OCI-LY7 (cell line): Measurements from ENCODE around the gene ADAR. TPM values are rescaled to one million over a fixed set of nuclear protein-coding genes. Genes with fewer than 3 reads are reported as not detected.
A peak's percentile ranks its signal among the peaks of the same experiment; 100 is the strongest.

Experiments
- BruUV-seq: library from RNA; stranded (reverse); fragments of 400-500 nt; replicated peaks from 2 replicates; lab custom pipeline; 2021; lab: Mats Ljungman, UMichigan
- CTCF ChIA-PET: fragments of 300-600 bp; sonication (Branson Sonifier 250); formaldehyde crosslinking; loops from one replicate; lab custom pipeline; 2022; ENCODE audit warnings: antibody characterized with exemption; ENCODE audit not compliant: unreplicated experiment; lab: Charles Lee
- POLR2A ChIA-PET: fragments of 300-600 bp; sonication (Branson Sonifier 250); formaldehyde crosslinking; loops from one replicate; lab custom pipeline; 2022; ENCODE audit warnings: antibody characterized with exemption; lab: Charles Lee
- DNase-seq: peaks from one replicate; pipeline ENCODE4 v3.0.0-alpha.2; 2015; ENCODE audit warnings: low spot score
- H2AFZ ChIP-seq: fragments of 200-600 bp; sonication (generic), shearing (Covaris generic); 2 replicates; pipeline ENCODE4 v1.6.1; 2014; ENCODE audit warnings: mild to moderate bottlenecking, antibody characterized with exemption, low read length, moderate library complexity
- H3K27ac ChIP-seq: fragments of 200-600 bp; sonication (generic); 2 replicates; pipeline ENCODE4 v1.5.1; 2014; ENCODE audit warnings: mixed run types, low read depth, mild to moderate bottlenecking, moderate library complexity, low read length, inconsistent platforms; ENCODE audit not compliant: poor library complexity, severe bottlenecking
- H3K36me3 ChIP-seq: fragments of 200-600 bp; sonication (generic); 2 replicates; pipeline ENCODE4 v1.6.1; 2014; ENCODE audit warnings: mild to moderate bottlenecking, antibody characterized with exemption, low read length, moderate library complexity, mixed read lengths; ENCODE audit not compliant: insufficient read depth
- H3K4me1 ChIP-seq: fragments of 200-600 bp; sonication (generic); 2 replicates; pipeline ENCODE4 v1.5.1; 2014; ENCODE audit warnings: mild to moderate bottlenecking, low read length; ENCODE audit not compliant: insufficient read depth, poor library complexity, severe bottlenecking
- H3K4me2 ChIP-seq: fragments of 200-600 bp; sonication (generic); 2 replicates; pipeline ENCODE4 v1.6.1; 2014; ENCODE audit warnings: mild to moderate bottlenecking, low read length
- H3K4me3 ChIP-seq: fragments of 200-600 bp; sonication (generic); 2 replicates; pipeline ENCODE4 v1.5.1; 2014; ENCODE audit warnings: mild to moderate bottlenecking, low read depth, low read length; ENCODE audit not compliant: poor library complexity, severe bottlenecking
- H3K79me2 ChIP-seq: fragments of 200-600 bp; sonication (generic); 2 replicates; pipeline ENCODE4 v1.6.1; 2016; ENCODE audit warnings: low read depth, mild to moderate bottlenecking, low read length, moderate library complexity, mixed read lengths; ENCODE audit not compliant: insufficient read depth
- H3K9me2 ChIP-seq: fragments of 200-600 bp; sonication (generic); 2 replicates; pipeline ENCODE4 v1.6.1; 2016; ENCODE audit warnings: mild to moderate bottlenecking, low read length, mixed read lengths; ENCODE audit not compliant: insufficient read depth
- H3K9me3 ChIP-seq: fragments of 200-600 bp; sonication (generic); 2 replicates; pipeline ENCODE4 v1.6.1; 2014; ENCODE audit warnings: mild to moderate bottlenecking, mixed run types, low read length, mixed read lengths
- H4K20me1 ChIP-seq: fragments of 200-600 bp; sonication (generic); 2 replicates; pipeline ENCODE4 v1.6.1; 2014; ENCODE audit warnings: mild to moderate bottlenecking, antibody characterized with exemption, low read length, moderate library complexity, mixed read lengths; ENCODE audit not compliant: insufficient read depth
- CTCF ChIP-seq: fragments of 200-600 bp; sonication (generic); conservative IDR thresholded peaks from 2 replicates; pipeline ENCODE4 v1.5.1; 2014; ENCODE audit warnings: mild to moderate bottlenecking, antibody characterized with exemption, low read length, moderate library complexity, mixed read lengths
- EZH2phosphoT487 ChIP-seq: fragments of 200-600 bp; sonication (generic); IDR thresholded peaks from 2 replicates; pipeline ENCODE4 v1.6.1; 2018; ENCODE audit warnings: low read depth, borderline replicate concordance, mild to moderate bottlenecking, mixed run types, antibody characterized with exemption, low read length, moderate library complexity, mixed read lengths
- intact Hi-C: fragments of 100-400 bp; cut with micrococcal nuclease; formaldehyde crosslinking; loops from one replicate; pipeline ENCODE4 v1.10.0; 2022; ENCODE audit not compliant: unreplicated experiment
- total RNA-seq, 2 experiments: library from RNA; depleted of rRNA in 1 of 2; stranded (reverse); fragments of >200 nt in 1 of 2; shearing (Covaris generic) in 1 of 2; gene quantifications; 2 replicates each; pipeline ENCODE4 v1.2.3, GENCODE V29; 2014 to 2022

Gene ADAR
- total RNA-seq, 2 experiments from 2014 or later: 90.2 to 139 TPM

GRCh38 chr1:154565876-154566275 lies 42.1 kb downstream of the ADAR start:
- ChIA-PET CTCF (no interaction called here), POLR2A (interaction anchor here (0.7 kb wide), 1 partner anchor 86 kb away, joined by 4 read pairs; no protein-coding TSS in a partner anchor)
- Histone ChIP-seq H3K4me3 (no peak overlapping the region), H3K27ac (no peak overlapping the region), H3K9me2 (no peaks in the 10 kb centered on the region), H3K9me3 (no peaks in the 10 kb centered on the region), H3K36me3 (no peaks in the 10 kb centered on the region), H2AFZ (no peak overlapping the region), H3K4me2 (no peak overlapping the region), H3K79me2 (no peaks in the 10 kb centered on the region), H4K20me1 (no peaks in the 10 kb centered on the region), H3K4me1 (no peaks in the 10 kb centered on the region)
- TF ChIP-seq EZH2phosphoT487: no peak
- TF ChIP-seq CTCF: no peak
- intact Hi-C loops: no loop called here
- no peak for DNase-seq
- BruUV-seq: no TSS peak

GRCh38 chr1:154559466-154560044 lies 48.4 kb downstream of the ADAR start:
- Histone ChIP-seq H2AFZ (peak overlapping the region; percentile 69; the same call in 1 of the 2 replicates), H3K79me2 (peaks cover 27% of the 10 kb centered on the region), H3K9me2 (no peaks in the 10 kb centered on the region), H3K4me1 (peaks cover 22% of the 10 kb centered on the region), H3K27ac (peak overlapping the region; percentile 63), H4K20me1 (peaks cover 15% of the 10 kb centered on the region; the same call in 1 of the 2 replicates), H3K4me3 (peak overlapping the region; percentile 69), H3K9me3 (no peaks in the 10 kb centered on the region), H3K36me3 (peaks cover 20% of the 10 kb centered on the region), H3K4me2 (peak overlapping the region; percentile 90)
- BruUV-seq: no TSS peak
- TF ChIP-seq EZH2phosphoT487: no peak
- peak; percentile 98 for TF ChIP-seq CTCF
- intact Hi-C loops: loop anchor here (1.0 to 5.0 kb wide), 9 partner anchors 49 to 524 kb away; partner anchors contain the start of genes ADAR, PMVK and UBAP2L
- peak; percentile 92 for DNase-seq
- ChIA-PET CTCF (interaction anchor here (0.6 to 1.6 kb wide), 6 partner anchors 13 to 306 kb away, joined by 3 to 4 read pairs (median 3); no protein-coding TSS in a partner anchor), POLR2A (interaction anchor here (0.5 to 2.3 kb wide), 5 partner anchors 14 to 485 kb away, joined by 3 to 8 read pairs (median 4); no protein-coding TSS in a partner anchor)
